Activated CD8-positive, alpha-beta memory T cell treated with anti-CD3 and anti-CD28 coated beads for 24 hours (primary cell): ENCODE measurements around the gene SMC3.
"Not testable (repeated sequence)": the region's sequence is repeated elsewhere in the genome, so short reads cannot be mapped to it uniquely, and the experiment has no call there.

Source experiments
- DNase-seq: peaks from one replicate; pipeline ENCODE4 v3.0.0-alpha.2; 2020

The SMC3 gene

DNA sequence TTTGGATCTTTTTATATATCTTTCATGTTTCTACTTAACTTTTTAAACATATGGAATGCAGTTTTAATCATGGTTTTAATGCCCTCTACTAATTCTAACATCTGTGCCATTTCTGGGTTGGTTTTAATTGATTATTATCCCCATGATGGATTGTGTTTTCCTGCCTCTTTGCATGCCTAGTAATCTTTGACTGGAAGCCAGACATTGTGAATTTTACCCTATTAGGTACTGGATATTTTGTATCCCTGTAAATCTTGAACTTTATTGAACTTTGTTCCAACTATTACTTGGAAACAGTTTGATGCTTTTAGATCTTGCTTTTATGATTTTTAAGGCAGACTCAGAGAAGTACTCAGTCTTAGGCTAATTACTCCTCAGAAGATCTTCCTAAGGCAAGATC lies 60.7 kb downstream of the SMC3 start:
- no peak for DNase-seq

GRCh38 chr10:110629680-110630191 lies 62.2 kb downstream of the SMC3 start:
- no peak for DNase-seq

GRCh38 chr10:110631934-110632333 lies 64.4 kb downstream of the SMC3 start:
- no peak for DNase-seq

- no peak for DNase-seq
Observed at GRCh38 chr10:110632591-110633215, 65.2 kb downstream of the SMC3 start.

DNA sequence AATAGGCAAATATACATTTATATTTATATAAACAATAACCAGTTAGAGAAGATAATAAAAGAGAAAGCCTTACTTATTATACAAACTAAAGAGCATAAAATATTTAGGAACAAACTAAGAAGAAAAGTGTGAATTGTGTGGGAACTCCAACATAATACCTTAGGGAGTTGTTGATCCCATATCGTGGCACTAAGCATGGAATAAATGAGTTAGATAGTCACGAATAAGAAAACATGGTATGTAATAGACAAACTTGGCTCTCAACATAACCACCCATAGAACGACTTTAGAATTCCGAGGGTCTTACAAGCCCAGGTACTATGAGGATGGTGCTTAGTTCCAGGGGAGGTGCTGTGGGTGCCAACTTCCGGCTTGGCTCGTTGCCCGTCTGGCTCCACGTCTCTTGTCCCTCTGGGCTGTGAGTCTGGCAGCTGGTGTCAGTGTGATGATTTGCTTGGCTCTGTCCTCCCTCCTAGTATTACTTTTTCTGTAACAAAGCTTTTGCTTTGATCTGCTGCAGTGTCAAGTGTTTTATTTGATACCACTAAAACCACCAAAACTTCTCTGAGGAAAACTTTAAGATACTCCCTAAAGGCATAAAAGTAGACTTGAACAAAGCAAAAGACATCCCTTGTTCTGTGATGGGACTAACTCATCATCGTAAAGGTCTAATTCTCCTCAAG lies 67.2 kb downstream of the SMC3 start:
- no peak for DNase-seq

DNA sequence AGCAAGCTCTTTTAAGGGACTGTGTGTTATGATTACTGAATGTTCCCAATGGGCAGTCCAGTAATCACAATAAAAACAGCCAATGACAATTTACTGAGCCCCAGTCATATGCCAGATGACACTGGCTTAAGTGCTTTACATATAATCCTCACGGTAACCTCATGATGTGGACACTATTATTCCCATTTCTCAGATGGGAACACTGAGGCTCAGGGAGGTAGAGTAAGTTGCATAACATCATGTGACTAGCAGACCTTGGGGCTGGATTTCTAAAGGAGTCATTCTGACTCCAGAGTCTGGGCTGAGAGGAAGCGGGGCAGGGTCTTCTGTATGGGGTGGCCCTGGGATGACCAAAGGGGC lies 69.1 kb downstream of the SMC3 start:
- no peak for DNase-seq

DNA sequence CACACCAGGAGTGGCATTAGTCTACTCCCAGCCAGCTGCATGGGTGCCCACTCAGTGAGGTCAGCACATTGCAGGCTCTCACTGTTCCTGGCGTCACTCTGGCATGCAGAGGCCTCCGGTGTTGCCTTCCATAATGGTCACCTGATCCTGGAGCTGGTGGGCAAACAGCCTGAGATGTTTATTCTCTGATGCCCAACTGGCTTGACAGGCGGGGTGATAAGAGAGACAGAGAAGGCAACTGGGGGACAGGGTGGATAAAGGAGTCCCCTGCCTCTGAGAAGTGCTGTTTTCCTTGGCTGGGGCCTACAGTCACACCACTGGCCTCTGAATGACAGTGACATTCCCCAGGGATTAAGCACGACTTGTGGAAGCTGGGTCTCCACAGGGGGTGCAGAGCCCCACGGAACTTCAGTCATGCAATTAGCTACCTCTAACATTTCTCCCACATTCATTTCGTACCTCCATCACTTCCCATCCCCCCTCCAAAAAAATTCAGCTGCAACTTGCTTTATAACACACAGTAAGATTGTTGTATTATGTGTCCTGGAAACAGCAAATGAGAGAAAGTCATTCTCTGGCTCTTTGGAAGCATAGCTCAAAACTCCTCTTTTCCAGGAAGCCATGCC lies 69.5 kb downstream of the SMC3 start:
- DNase-seq, result no peak

DNA sequence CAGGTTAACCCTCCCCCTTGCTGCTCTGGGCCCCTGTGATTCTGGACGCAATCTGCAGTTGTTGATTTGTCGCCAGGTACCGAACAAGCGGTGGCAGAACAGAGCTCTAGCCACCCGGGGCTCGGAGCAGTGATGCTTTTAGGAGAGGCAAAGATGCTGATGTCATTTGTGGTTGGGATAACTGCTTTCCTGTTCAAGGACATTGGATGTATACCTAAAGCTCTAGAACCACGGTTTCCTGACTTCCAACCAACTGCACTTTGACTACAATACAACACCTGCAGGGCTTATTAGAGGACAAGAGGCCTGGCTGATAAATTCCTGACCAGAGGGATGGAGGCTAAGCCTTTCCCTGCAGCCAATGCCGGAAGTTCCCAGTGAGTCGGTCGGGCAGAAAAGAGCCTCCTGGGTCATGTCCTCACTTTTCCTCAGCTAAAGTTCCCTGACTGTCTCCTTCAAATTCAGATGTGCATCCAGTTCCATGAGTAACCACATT lies 70.1 kb downstream of the SMC3 start:
- DNase-seq, result no peak

- no peak for DNase-seq
Observed at GRCh38 chr10:110638319-110638718, 70.8 kb downstream of the SMC3 start.

DNA sequence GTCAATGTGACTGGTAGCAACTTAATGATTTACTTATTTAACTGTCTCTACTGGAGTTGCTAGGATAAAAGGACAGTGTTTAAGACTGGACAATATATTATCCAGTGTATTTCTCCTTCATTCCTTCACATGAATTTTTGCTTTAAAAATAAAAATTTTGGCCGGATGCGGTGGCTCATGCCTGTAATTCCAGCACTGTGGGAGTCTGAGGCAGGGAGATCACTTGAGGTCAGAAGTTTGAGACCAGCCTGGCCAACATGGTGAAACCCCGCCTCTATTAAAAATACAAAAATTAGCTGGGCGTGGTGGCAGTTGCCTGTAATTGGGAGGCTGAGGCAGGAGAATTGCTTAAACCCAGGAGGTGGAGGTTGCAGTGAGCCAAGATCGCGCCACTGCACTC lies 71.6 kb downstream of the SMC3 start:
- not testable (repeated sequence) for DNase-seq

- DNase-seq, result not testable (repeated sequence)
Observed at GRCh38 chr10:110639858-110640257, 72.4 kb downstream of the SMC3 start.

DNA sequence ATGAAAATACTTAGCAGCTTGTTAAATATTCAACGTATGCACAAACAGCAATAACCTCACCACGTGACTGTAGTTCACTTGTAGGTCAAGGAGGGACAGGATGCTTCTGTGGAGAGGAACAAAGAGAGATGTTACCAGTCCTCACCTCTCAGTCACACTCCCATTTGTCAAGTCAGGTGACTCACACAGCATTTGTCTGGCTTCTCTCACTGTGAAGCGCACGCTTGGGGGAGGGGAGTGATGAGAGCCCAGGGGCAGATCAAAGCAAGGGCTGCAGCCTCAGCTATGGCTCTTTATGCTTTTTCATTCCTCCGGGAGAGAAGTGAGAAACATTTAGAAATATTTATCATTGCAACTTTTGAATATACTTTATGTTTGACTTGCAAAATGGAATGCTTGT lies 73.8 kb downstream of the SMC3 start:
- DNase-seq, result peak; percentile 70

- DNase-seq, result no peak
Observed at GRCh38 chr10:110642204-110643034, 74.9 kb downstream of the SMC3 start.

DNA sequence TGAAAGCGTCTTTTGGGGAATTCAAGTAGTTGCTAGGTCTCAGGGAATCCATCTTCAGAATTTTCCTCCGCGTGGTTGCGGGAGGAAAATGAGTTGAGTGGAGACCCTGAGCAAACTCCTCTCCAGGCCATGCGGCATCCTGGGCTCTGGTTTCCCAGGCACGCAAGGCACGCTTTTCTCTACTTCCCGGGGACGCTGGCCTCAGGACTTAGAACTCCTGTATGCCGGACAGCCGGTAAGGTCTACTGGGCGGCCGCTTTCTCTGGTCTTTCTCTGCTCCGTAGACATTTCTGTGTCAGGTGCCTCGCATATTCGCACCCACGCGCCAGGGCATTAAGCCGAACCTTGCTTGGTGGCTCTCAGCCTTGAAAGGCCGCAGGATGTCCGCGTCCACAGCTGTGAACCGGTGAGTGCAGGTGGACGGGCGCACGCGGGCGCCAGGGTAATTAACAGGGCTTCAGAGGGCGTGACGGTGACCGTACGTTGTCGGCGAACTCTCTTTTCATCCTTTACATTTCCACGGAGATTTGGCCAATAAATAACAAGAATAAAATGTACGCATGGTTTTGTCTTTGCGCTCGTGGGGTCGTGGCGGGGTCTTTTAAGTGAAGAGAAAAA lies 75.6 kb downstream of the SMC3 start:
- no peak for DNase-seq

- peak; percentile 73 for DNase-seq
Observed at GRCh38 chr10:110643653-110644597, 76.4 kb downstream of the SMC3 start, which contains the start of gene RBM20. TSS of gene RBM20 (plus strand) at chr10:110644336. CDS start at chr10:110644455, 119 bp downstream.

- no peak for DNase-seq
Observed at GRCh38 chr10:110644598-110645462, 77.3 kb downstream of the SMC3 start.

- DNase-seq, result no peak
Observed at GRCh38 chr10:110646417-110647135, 79.1 kb downstream of the SMC3 start.

GRCh38 chr10:110647136-110647430 lies 79.6 kb downstream of the SMC3 start:
- no peak for DNase-seq

DNA sequence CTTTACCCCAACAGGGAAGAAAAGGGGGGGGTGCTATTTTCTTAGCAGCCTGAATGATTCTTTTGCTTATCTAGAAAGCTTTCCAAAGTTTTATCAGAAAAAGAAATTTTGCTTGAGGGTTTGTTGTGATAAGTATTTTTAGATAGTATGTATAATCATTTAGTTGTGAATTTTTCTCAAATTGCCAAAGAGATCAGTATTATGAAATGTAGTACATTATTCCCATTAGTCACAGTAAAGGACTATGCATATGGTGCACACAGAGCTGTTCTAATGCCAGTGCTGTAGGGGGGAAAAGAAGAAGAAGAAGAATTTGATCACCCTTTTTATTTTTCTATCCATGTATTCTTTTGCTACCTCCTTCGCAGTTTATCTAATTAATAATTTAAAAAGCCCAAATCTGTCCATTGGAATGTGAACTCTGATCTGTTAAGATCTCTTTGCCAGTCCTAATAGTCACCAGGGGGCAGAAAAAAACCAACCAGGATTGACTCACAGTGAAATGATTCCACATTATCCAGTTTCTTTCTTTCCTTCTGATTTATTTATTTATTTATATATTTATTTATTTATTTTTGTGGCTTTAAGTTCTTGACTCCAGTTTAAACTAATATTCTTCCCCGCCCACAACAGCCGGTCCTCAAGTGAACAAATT lies 81.3 kb downstream of the SMC3 start:
- DNase-seq, result no peak
